HepG2 (cell line): Measurements from ENCODE around the gene UMOD. TPM values are rescaled to one million over a fixed set of nuclear protein-coding genes. Genes with fewer than 3 reads are reported as not detected.

Experiments
- ATAC-seq: fragments of 200-7000 bp; cut with Tn5 transposase; 3 replicates; pipeline ENCODE4 v1.9.1; 2020; ENCODE audit warnings: mild to moderate bottlenecking, moderate library complexity
- BruUV-seq: library from RNA; stranded (reverse); fragments of 400-500 nt; replicated peaks from 2 replicates; lab custom pipeline; 2021; lab: Mats Ljungman, UMichigan
- CTCF ChIA-PET: fragments of 300-600 bp; formaldehyde crosslinking; extraction: SDS; loops from one replicate; lab custom pipeline; 2021; ENCODE audit warnings: low total read pairs, inconsistent platforms, low intra/inter-chr PET ratio; lab: Yijun Ruan, JAX
- POLR2A ChIA-PET: fragments of 350-600 bp; sonication (Branson Sonifier 250); formaldehyde crosslinking; loops from one replicate; lab custom pipeline; 2020; ENCODE audit warnings: antibody characterized with exemption, inconsistent platforms; lab: Yijun Ruan, JAX
- DNase-seq: peaks from one replicate; pipeline ENCODE4 v3.0.0-alpha.2; 2015; ENCODE audit warnings: low spot score
- FAIRE-seq: peaks from 3 replicates; lab custom pipeline; 2011; peaks lifted over from hg19 to GRCh38; lab: Jason Lieb, UNC
- H2AFZ ChIP-seq: one replicate; pipeline ENCODE4 v1.6.1; 2011; ENCODE audit warnings: low read length, inconsistent platforms
- H3K27ac ChIP-seq: fragments of 300-600 bp; 3 replicates; pipeline ENCODE4 v1.8.0; 2011; ENCODE audit warnings: mixed run types, mild to moderate bottlenecking, mixed read lengths, low read length, inconsistent platforms; ENCODE audit not compliant: insufficient read depth; ENCODE audit errors: extremely low read length
- H3K27me3 ChIP-seq, 2 experiments: fragments of 200-600 bp in 1 of 2; 2 replicates in 1 of 2; 3 replicates in 1 of 2; pipeline versions ENCODE4 v1.6.0 to v1.8.0; 2011; ENCODE audit warnings: low read length in 2 of 2, mild to moderate bottlenecking in 2 of 2, moderate library complexity in 2 of 2, inconsistent platforms in 1 of 2; ENCODE audit not compliant: insufficient read depth in 2 of 2, control insufficient read depth in 1 of 2
- H3K36me3 ChIP-seq, 2 experiments: fragments of 200-600 bp in 1 of 2; replicated peaks in 1 of 2; 2 replicates in 1 of 2; 3 replicates in 1 of 2; pipeline versions ENCODE4 v1.5.1 to v1.8.0; 2011; ENCODE audit warnings: low read length in 2 of 2, inconsistent platforms in 1 of 2; ENCODE audit not compliant: insufficient read depth in 2 of 2, control insufficient read depth in 1 of 2
- H3K4me1 ChIP-seq: 2 replicates; pipeline ENCODE4 v1.5.1; 2012; ENCODE audit warnings: low read length, inconsistent platforms; ENCODE audit not compliant: insufficient read depth
- H3K4me2 ChIP-seq: 2 replicates; pipeline ENCODE4 v1.6.0; 2011; ENCODE audit warnings: low read depth, low read length, inconsistent platforms
- H3K4me3 ChIP-seq, 3 experiments: fragments of 200-600 bp in 1 of 3; sonication (generic), shearing (Covaris generic) in 1 of 3; replicated peaks in 1 of 3; 2 replicates each; pipeline ENCODE4 v1.5.1; 2011 to 2016; ENCODE audit warnings: low read length in 3 of 3, inconsistent platforms in 2 of 3, low read depth in 2 of 3, mild to moderate bottlenecking in 2 of 3, control low read depth in 1 of 3, mixed read lengths in 1 of 3; ENCODE audit not compliant: insufficient read depth in 1 of 3
- H3K79me2 ChIP-seq: one replicate; pipeline ENCODE4 v1.6.1; 2011; ENCODE audit warnings: low read length, inconsistent platforms; ENCODE audit not compliant: insufficient read depth
- H3K9ac ChIP-seq: 2 replicates; pipeline ENCODE4 v1.6.0; 2011; ENCODE audit warnings: mild to moderate bottlenecking, low read depth, low read length, inconsistent platforms; ENCODE audit not compliant: insufficient read depth
- H3K9me3 ChIP-seq: 2 replicates; pipeline ENCODE4 v1.5.1; 2012; ENCODE audit warnings: mild to moderate bottlenecking, low read length
- H4K20me1 ChIP-seq: 2 replicates; pipeline ENCODE4 v1.6.0; 2011; ENCODE audit warnings: inconsistent platforms, mild to moderate bottlenecking, low read length, moderate library complexity; ENCODE audit not compliant: insufficient read depth
- ESRRA ChIP-seq: sonication (generic); formaldehyde crosslinking; IDR thresholded peaks from 2 replicates; pipeline ENCODE4 v1.5.1; 2020; ENCODE audit warnings: mild to moderate bottlenecking, low read depth, missing genetic modification reagents
- JARID2 ChIP-seq: sonication (generic); formaldehyde crosslinking; IDR thresholded peaks from 2 replicates; pipeline ENCODE4 v1.8.1; 2023; ENCODE audit warnings: missing genetic modification reagents, inconsistent platforms; ENCODE audit not compliant: insufficient replicate concordance
- MIXL1 ChIP-seq: IDR thresholded peaks from 2 replicates; pipeline ENCODE4 v1.6.1; 2016
- MLLT10 ChIP-seq: sonication (generic); formaldehyde crosslinking; IDR thresholded peaks from 2 replicates; pipeline ENCODE4 v1.4.0; 2020; ENCODE audit warnings: missing genetic modification reagents
- NKX3-1 ChIP-seq: sonication (generic); formaldehyde crosslinking; IDR thresholded peaks from 2 replicates; pipeline ENCODE4 v1.5.0; 2020; ENCODE audit warnings: missing genetic modification reagents
- NR1H2 ChIP-seq: sonication (generic); formaldehyde crosslinking; IDR thresholded peaks from 2 replicates; pipeline ENCODE4 v1.8.1; 2022; ENCODE audit warnings: low read depth, missing genetic modification reagents, borderline replicate concordance
- RAD21 ChIP-seq: fragments of 450-650 bp; formaldehyde crosslinking; IDR thresholded peaks from 2 replicates; pipeline ENCODE4 v1.5.0; 2020; ENCODE audit warnings: mild to moderate bottlenecking
- SIN3B ChIP-seq: fragments of 150-350 bp; IDR thresholded peaks from 2 replicates; pipeline ENCODE4 v1.6.1; 2014; ENCODE audit warnings: low read length
- SMC3 ChIP-seq: IDR thresholded peaks from 2 replicates; pipeline ENCODE4 v1.6.1; 2011; ENCODE audit warnings: low read length, improper control_type of control experiment
- STAG1 ChIP-seq: sonication (generic); formaldehyde crosslinking; IDR thresholded peaks from 2 replicates; pipeline ENCODE4 v1.4.0; 2020; ENCODE audit warnings: missing genetic modification reagents
- TEAD2 ChIP-seq: sonication (generic); formaldehyde crosslinking; IDR thresholded peaks from 2 replicates; pipeline ENCODE4 v1.9.0; 2021; ENCODE audit warnings: missing genetic modification reagents
- ZNF20 ChIP-seq: sonication (generic); formaldehyde crosslinking; IDR thresholded peaks from 2 replicates; pipeline ENCODE4 v1.4.0; 2020; ENCODE audit warnings: mild to moderate bottlenecking, moderate library complexity, missing genetic modification reagents
- ZNF232 ChIP-seq: sonication (generic); formaldehyde crosslinking; IDR thresholded peaks from 2 replicates; pipeline ENCODE4 v1.4.0; 2020; ENCODE audit warnings: missing genetic modification reagents, borderline replicate concordance
- ZNF383 ChIP-seq: sonication (generic); formaldehyde crosslinking; IDR thresholded peaks from 2 replicates; pipeline ENCODE4 v1.4.0; 2020; ENCODE audit warnings: missing genetic modification reagents, mild to moderate bottlenecking, borderline replicate concordance
- ZNF556 ChIP-seq: sonication (generic); formaldehyde crosslinking; IDR thresholded peaks from 2 replicates; pipeline ENCODE4 v1.4.0; 2020; ENCODE audit warnings: mild to moderate bottlenecking, missing genetic modification reagents, borderline replicate concordance
- ZNF75D ChIP-seq: sonication (generic); formaldehyde crosslinking; IDR thresholded peaks from 2 replicates; pipeline ENCODE4 v1.8.1; 2023; ENCODE audit warnings: missing genetic modification reagents, mild to moderate bottlenecking, borderline replicate concordance
- ZNF782 ChIP-seq: sonication (generic); formaldehyde crosslinking; IDR thresholded peaks from 2 replicates; pipeline ENCODE4 v1.4.0; 2020; ENCODE audit warnings: missing genetic modification reagents, mild to moderate bottlenecking, borderline replicate concordance
- ZNF788 ChIP-seq: sonication (generic); formaldehyde crosslinking; IDR thresholded peaks from 2 replicates; pipeline ENCODE4 v1.5.0; 2020; ENCODE audit warnings: mild to moderate bottlenecking, missing genetic modification reagents, borderline replicate concordance
- WGBS: methylation state at CpG from one replicate; pipeline ENCODE4 v1.1.6; 2017; ENCODE audit warnings: low lambda C conversion rate; 5-methylcytosine and 5-hydroxymethylcytosine counted together
- in situ Hi-C: cut with HindIII; loops from 2 replicates; pipeline ENCODE4 v1.10.0; 2017; ENCODE audit warnings: low pct_unique_long_range_greater_than_20kb; ENCODE audit not compliant: extremely low pct_ligation_motif_present
- intact Hi-C: fragments of 100-400 bp; cut with micrococcal nuclease; formaldehyde crosslinking; loops from one replicate; pipeline ENCODE4 v1.10.0; 2022; ENCODE audit not compliant: unreplicated experiment
- polyA plus RNA-seq, 8 experiments: library from polyadenylated mRNA; depleted of rRNA in 3 of 8; stranded (reverse) in 7 of 8; unstranded in 1 of 8; fragments of >200 nt; fragmentation: Illumina TruSeq in 4 of 8; extraction: Trizol in 4 of 8; gene quantifications; 2 replicates each; pipeline versions ENCODE4 v1.2.1 to v1.2.3, GENCODE V29; 2011 to 2016; ENCODE audit warnings: low read depth in 4 of 8, missing spikeins in 1 of 8, mixed read lengths in 1 of 8; ENCODE audit not compliant: insufficient read depth in 1 of 8
- total RNA-seq, 5 experiments: library from RNA; depleted of rRNA; stranded (reverse); fragments of >200 nt; fragmentation: Illumina TruSeq; extraction: Trizol; gene quantifications; 2 replicates each; pipeline ENCODE4 v1.2.3, GENCODE V29; 2016; ENCODE audit warnings: low read depth in 1 of 5
- TF ChIP-seq, protein P1 (sequence below): sonication (generic); formaldehyde crosslinking; conservative IDR thresholded peaks from 2 replicates; pipeline ENCODE4 v1.8.1; 2023; ENCODE audit warnings: missing genetic modification reagents
- TF ChIP-seq, protein P2 (sequence below): sonication (generic); formaldehyde crosslinking; IDR thresholded peaks from 2 replicates; pipeline ENCODE4 v1.8.0; 2022; ENCODE audit warnings: missing genetic modification reagents, mild to moderate bottlenecking, moderate library complexity, borderline replicate concordance

Gene UMOD
- total and polyA plus RNA-seq, 2 of the 13 experiments (the other 11 are each of a cell fraction or from before 2014, with no cell fraction given), result not detected

DNA sequence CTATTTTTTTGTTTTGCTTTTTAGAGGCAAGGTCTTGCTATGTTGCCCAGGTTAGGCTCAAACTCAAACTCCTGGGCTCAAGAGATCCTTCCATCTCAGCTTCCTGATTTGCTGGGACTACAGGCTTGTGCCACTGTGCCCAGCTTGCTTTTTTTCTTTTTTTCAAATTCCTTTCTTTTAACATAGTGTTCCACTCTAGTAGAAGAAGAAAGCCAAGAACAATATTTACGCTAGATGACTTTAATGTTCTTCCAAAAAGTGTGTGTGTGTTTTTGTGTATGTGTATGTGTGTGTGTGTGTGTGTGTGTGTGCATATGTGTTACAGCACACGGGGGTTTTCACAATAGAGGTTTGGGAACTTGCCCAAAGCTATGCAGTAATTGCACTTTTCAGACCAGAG is 10.7 kb upstream of the UMOD start (continued):
- no peak for TF ChIP-seq ESRRA (CRISPR knock-in tag)
- TF ChIP-seq, protein P1, sequence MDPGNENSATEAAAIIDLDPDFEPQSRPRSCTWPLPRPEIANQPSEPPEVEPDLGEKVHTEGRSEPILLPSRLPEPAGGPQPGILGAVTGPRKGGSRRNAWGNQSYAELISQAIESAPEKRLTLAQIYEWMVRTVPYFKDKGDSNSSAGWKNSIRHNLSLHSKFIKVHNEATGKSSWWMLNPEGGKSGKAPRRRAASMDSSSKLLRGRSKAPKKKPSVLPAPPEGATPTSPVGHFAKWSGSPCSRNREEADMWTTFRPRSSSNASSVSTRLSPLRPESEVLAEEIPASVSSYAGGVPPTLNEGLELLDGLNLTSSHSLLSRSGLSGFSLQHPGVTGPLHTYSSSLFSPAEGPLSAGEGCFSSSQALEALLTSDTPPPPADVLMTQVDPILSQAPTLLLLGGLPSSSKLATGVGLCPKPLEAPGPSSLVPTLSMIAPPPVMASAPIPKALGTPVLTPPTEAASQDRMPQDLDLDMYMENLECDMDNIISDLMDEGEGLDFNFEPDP (CRISPR knock-in tag), result no peak
- TF ChIP-seq, all 625 proteins: peak for 0

DNA sequence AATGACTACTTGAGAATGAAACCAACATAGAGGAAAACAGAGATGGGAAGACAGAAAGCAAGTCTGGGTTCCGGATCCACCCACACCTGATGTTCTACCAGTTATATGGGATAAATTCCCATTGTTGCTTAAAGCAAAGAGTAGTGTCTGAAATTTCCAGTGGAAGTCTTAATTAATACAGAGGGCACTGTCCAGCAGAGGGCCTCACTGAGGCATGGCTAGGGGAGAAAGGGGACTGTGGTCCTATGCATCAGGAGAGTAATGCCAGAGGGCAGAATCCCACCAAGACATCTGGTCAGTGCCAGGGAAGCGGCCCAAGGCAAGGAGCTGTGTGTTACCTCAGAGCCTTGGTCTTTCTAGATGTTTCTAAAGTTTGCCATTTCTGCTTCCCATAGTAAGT is 7.5 kb upstream of the UMOD start:
- BruUV-seq, result no TSS peak
- peaks cover 6% of the 10 kb centered on the region for H3K4me1 ChIP-seq
- DNase-seq, result peak; percentile 39
- ATAC-seq, result peak; percentile 78
- no peak overlapping the region for H2AFZ ChIP-seq
- no peak overlapping the region for H3K9ac ChIP-seq
- intact Hi-C loops, result loop anchor here (1.0 kb wide), 1 partner anchor 23 kb away; no protein-coding TSS in a partner anchor
- H3K4me3 ChIP-seq, result no peak overlapping the region
- FAIRE-seq, result peak; percentile 42
- H3K9me3 ChIP-seq, result no peaks in the 10 kb centered on the region
- in situ Hi-C loops, result no loop called here
- ChIA-PET CTCF (interaction anchor here (0.7 to 1.4 kb wide), 2 partner anchors 23 to 26 kb away, joined by 3 to 11 read pairs; no protein-coding TSS in a partner anchor), POLR2A (no interaction called here)
- WGBS, result 5% methylated on average over 2 of the region's 2 CpGs
- H4K20me1 ChIP-seq, result no peaks in the 10 kb centered on the region
- H3K4me2 ChIP-seq, result no peak overlapping the region
- peaks cover 0 to 24% of the 10 kb centered on the region in 2 experiments; a peak in 2 of 5 replicates for H3K27me3 ChIP-seq
- no peaks in the 10 kb centered on the region for H3K79me2 ChIP-seq
- H3K27ac ChIP-seq, result no peak overlapping the region
- H3K36me3 ChIP-seq, result no peaks in the 10 kb centered on the region
- TF ChIP-seq ZNF20 (CRISPR knock-in tag) (no peak), ZNF75D (no peak), NR1H2 (CRISPR knock-in tag) (0 out of 2 replicates have a peak, but pooled peaks have one; percentile 45), ZNF788 (no peak), ZNF383 (no peak), ZNF782 (CRISPR knock-in tag) (no peak), SMC3 (peak; percentile 87), NKX3-1 (CRISPR knock-in tag) (no peak), STAG1 (CRISPR knock-in tag) (peak; percentile 76), SIN3B (no peak), ZNF232 (CRISPR knock-in tag) (no peak), TEAD2 (CRISPR knock-in tag) (no peak), RAD21 (CRISPR knock-in tag) (peak; percentile 57), JARID2 (CRISPR knock-in tag) (peak; percentile 50), MLLT10 (no peak), MIXL1 (CRISPR knock-in tag) (peak; percentile 99), ZNF556 (CRISPR knock-in tag) (no peak)
- TF ChIP-seq, protein P2, sequence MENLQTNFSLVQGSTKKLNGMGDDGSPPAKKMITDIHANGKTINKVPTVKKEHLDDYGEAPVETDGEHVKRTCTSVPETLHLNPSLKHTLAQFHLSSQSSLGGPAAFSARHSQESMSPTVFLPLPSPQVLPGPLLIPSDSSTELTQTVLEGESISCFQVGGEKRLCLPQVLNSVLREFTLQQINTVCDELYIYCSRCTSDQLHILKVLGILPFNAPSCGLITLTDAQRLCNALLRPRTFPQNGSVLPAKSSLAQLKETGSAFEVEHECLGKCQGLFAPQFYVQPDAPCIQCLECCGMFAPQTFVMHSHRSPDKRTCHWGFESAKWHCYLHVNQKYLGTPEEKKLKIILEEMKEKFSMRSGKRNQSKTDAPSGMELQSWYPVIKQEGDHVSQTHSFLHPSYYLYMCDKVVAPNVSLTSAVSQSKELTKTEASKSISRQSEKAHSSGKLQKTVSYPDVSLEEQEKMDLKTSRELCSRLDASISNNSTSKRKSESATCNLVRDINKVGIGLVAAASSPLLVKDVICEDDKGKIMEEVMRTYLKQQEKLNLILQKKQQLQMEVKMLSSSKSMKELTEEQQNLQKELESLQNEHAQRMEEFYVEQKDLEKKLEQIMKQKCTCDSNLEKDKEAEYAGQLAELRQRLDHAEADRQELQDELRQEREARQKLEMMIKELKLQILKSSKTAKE (CRISPR knock-in tag), result no peak
